Measurements from ENCODE around the gene SF3B4. TPM values are rescaled to one million over a fixed set of nuclear protein-coding genes. Genes with fewer than 3 reads are reported as not detected.

Gene SF3B4
- total and polyA plus RNA-seq, 2 of the 4 experiments (the other 2 are of a cell fraction): 6.6 to 64.4 TPM

- no peak overlapping the region for H2BK5ac ChIP-seq (ENCODE audit: low read depth, low read length, poor library complexity, severe bottlenecking)
- no peak overlapping the region for H3K23ac ChIP-seq (ENCODE audit: low read depth, low read length)
- in situ Hi-C loops (cut with MboI; ENCODE audit: low sequenced_read_pairs) (no loop called here), dilution Hi-C loops (cut with HindIII; ENCODE audit: low sequenced_read_pairs, unreplicated experiment) (no loop called here), intact Hi-C loops (cut with micrococcal nuclease) (loop anchor here (10.0 kb wide), 1 partner anchor 840 kb away; no protein-coding TSS in a partner anchor)
- no peaks in the 10 kb centered on the region for H3K4me1 ChIP-seq (ENCODE audit: control insufficient read depth, insufficient read depth, low read length)
- POLR2A ChIA-PET (ENCODE audit: unreplicated experiment): no interaction called here
- H3K79me1 ChIP-seq (ENCODE audit: low read depth in 1 of 2, low read length in 2 of 2): peaks cover 3 to 9% of the 10 kb centered on the region in 2 experiments
- H3K9me3 ChIP-seq (ENCODE audit: control insufficient read depth, insufficient read depth, low read length): no peaks in the 10 kb centered on the region
- H2BK120ac ChIP-seq (ENCODE audit: low read depth, low read length): no peak overlapping the region
- no peaks in the 10 kb centered on the region for H4K20me1 ChIP-seq (ENCODE audit: insufficient read depth, low read length)
- H3K27ac ChIP-seq (ENCODE audit: insufficient read depth, low read length): no peak overlapping the region
- CTCF ChIA-PET: no interaction called here
- no CpG with 5 or more reads among the region's 4 CpGs for WGBS, 2 experiments (ENCODE audit: extremely low coverage in 2 of 2, insufficient read length in 1 of 2)
- H3K4me3 ChIP-seq (ENCODE audit: insufficient read depth, low read depth, low read length): no peak overlapping the region
- H4K5ac ChIP-seq (ENCODE audit: low read depth, low read length): no peak overlapping the region
- peaks cover 3% of the 10 kb centered on the region for H3K9me1 ChIP-seq (ENCODE audit: insufficient read depth, low read length)
- no peak overlapping the region for H2AK9ac ChIP-seq (replicated peaks; ENCODE audit: low read depth, low read length, poor library complexity)
- no peak overlapping the region for H3K56ac ChIP-seq (ENCODE audit: extremely low read depth, insufficient read depth, low read length)
- no peak overlapping the region for H2AK5ac ChIP-seq (ENCODE audit: low read depth, low read length)
- ATAC-seq (ENCODE audit: low read depth): no peak
- no peak overlapping the region for H3K14ac ChIP-seq (replicated peaks; ENCODE audit: low read depth, low read length)
- no peak overlapping the region for H2BK15ac ChIP-seq (ENCODE audit: low read depth, low read length)
- H4K8ac ChIP-seq (ENCODE audit: low read depth in 2 of 2, low read length in 2 of 2): no peak overlapping the region
- no peak for DNase-seq
- no peak overlapping the region for H2BK20ac ChIP-seq (ENCODE audit: low read depth, low read length)
- TF ChIP-seq RCOR1 (IDR thresholded peaks at IDR 0.05; ENCODE audit: insufficient replicate concordance, low read length) (no peak), RFX5 (IDR thresholded peaks at IDR 0.05; ENCODE audit: low read depth, low read length) (no peak), CTCF (conservative IDR thresholded peaks at IDR 0.05; ENCODE audit: low read depth, low read length) (no peak), CHD1 (IDR thresholded peaks at IDR 0.05; ENCODE audit: low read depth, low read length) (no peak), NFE2L2 (IDR thresholded peaks at IDR 0.05; ENCODE audit: low read depth, low read length) (no peak), MXI1 (IDR thresholded peaks at IDR 0.05; ENCODE audit: borderline replicate concordance, low read depth, low read length) (no peak), MAZ (IDR thresholded peaks at IDR 0.05; ENCODE audit: borderline replicate concordance, low read depth, low read length) (no peak), BHLHE40 (IDR thresholded peaks at IDR 0.05; ENCODE audit: low read depth, low read length) (no peak), MAFK (IDR thresholded peaks at IDR 0.05; ENCODE audit: low read depth, low read length) (no peak)
- TF ChIP-seq, protein P1, sequence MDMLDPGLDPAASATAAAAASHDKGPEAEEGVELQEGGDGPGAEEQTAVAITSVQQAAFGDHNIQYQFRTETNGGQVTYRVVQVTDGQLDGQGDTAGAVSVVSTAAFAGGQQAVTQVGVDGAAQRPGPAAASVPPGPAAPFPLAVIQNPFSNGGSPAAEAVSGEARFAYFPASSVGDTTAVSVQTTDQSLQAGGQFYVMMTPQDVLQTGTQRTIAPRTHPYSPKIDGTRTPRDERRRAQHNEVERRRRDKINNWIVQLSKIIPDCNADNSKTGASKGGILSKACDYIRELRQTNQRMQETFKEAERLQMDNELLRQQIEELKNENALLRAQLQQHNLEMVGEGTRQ (IDR thresholded peaks at IDR 0.05; ENCODE audit: low read depth, low read length): no peak
- no peak overlapping the region for H3K9ac ChIP-seq (ENCODE audit: low read depth, low read length)
- no peak overlapping the region for H3K18ac ChIP-seq (ENCODE audit: low read depth, low read length)
- no peak overlapping the region for H3K4me2 ChIP-seq (ENCODE audit: low read depth, low read length)
- no peak overlapping the region for H2AFZ ChIP-seq (replicated peaks; ENCODE audit: low read length, poor library complexity)
- H4K91ac ChIP-seq (ENCODE audit: insufficient read depth, low read depth, low read length): no peak overlapping the region
- H3K4ac ChIP-seq (ENCODE audit: low read depth, low read length): no peak overlapping the region
- no TSS peak for BruUV-seq (replicated peaks)
- peaks cover 50% of the 10 kb centered on the region for H3K36me3 ChIP-seq (ENCODE audit: control insufficient read depth, insufficient read depth, low read length)
- H3K27me3 ChIP-seq (ENCODE audit: control insufficient read depth, insufficient read depth, low read length): no peaks in the 10 kb centered on the region
Measured at GRCh38 chr1:149945206-149945605, 17.6 kb upstream of the SF3B4 start.
